ENCODE results near the gene CNGB1.
"Not testable (repeated sequence)": the region's sequence is repeated elsewhere in the genome, so short reads cannot be mapped to it uniquely, and the experiment has no call there.

CNGB1 gene

GRCh38 chr16:57950382-57950781 lies 20.5 kb downstream of the CNGB1 start:
- DNase-seq, result no peak

GRCh38 chr16:57949595-57950238 lies 21.2 kb downstream of the CNGB1 start:
- no peak for DNase-seq

GRCh38 chr16:57949013-57949412 lies 21.9 kb downstream of the CNGB1 start:
- DNase-seq, result no peak

- DNase-seq, result no peak
Observed at GRCh38 chr16:57948027-57948426, 22.9 kb downstream of the CNGB1 start.

GRCh38 chr16:57947261-57947660 lies 23.7 kb downstream of the CNGB1 start:
- DNase-seq, result no peak

GRCh38 chr16:57946181-57946801 lies 24.6 kb downstream of the CNGB1 start:
- no peak for DNase-seq

- no peak for DNase-seq
Observed at GRCh38 chr16:57945740-57946138, 25.2 kb downstream of the CNGB1 start.

GRCh38 chr16:57944970-57945739 lies 25.8 kb downstream of the CNGB1 start:
- no peak for DNase-seq

GRCh38 chr16:57943381-57943780 lies 27.5 kb downstream of the CNGB1 start:
- DNase-seq, result not testable (repeated sequence)

GRCh38 chr16:57941901-57942300 lies 29.0 kb downstream of the CNGB1 start:
- not testable (repeated sequence) for DNase-seq

- DNase-seq, result peak; percentile 42
Observed at GRCh38 chr16:57941016-57941664, 29.8 kb downstream of the CNGB1 start.

- no peak for DNase-seq
Observed at GRCh38 chr16:57940382-57940966, 30.5 kb downstream of the CNGB1 start.

- DNase-seq, result no peak
Observed at GRCh38 chr16:57939872-57940224, 31.1 kb downstream of the CNGB1 start.

- DNase-seq, result peak; percentile 61
Observed at GRCh38 chr16:57938936-57939871, 31.7 kb downstream of the CNGB1 start.

- no peak for DNase-seq
Observed at GRCh38 chr16:57938484-57938883, 32.4 kb downstream of the CNGB1 start.

GRCh38 chr16:57937861-57938260 lies 33.1 kb downstream of the CNGB1 start:
- no peak for DNase-seq

GRCh38 chr16:57935904-57936303 lies 35.0 kb downstream of the CNGB1 start:
- DNase-seq, result no peak

- no peak for DNase-seq
Observed at GRCh38 chr16:57930533-57930932, 40.4 kb downstream of the CNGB1 start.

GRCh38 chr16:57929250-57929649 lies 41.7 kb downstream of the CNGB1 start:
- DNase-seq, result no peak

- DNase-seq, result no peak
Observed at GRCh38 chr16:57926041-57926440, 44.9 kb downstream of the CNGB1 start.

GRCh38 chr16:57925310-57925709 lies 45.6 kb downstream of the CNGB1 start:
- DNase-seq, result no peak

- no peak for DNase-seq
Observed at GRCh38 chr16:57924514-57924913, 46.4 kb downstream of the CNGB1 start.
